ENCODE measurements around the gene ZBTB48. TPM values are rescaled to one million over a fixed set of nuclear protein-coding genes. Genes with fewer than 3 reads are reported as not detected.
A peak's percentile ranks its signal among the peaks of the same experiment; 100 is the strongest.

ZBTB48 gene
- polyA plus RNA-seq, 3 donors, result 13.2 to 94.2 (median 23.0) TPM

DNA sequence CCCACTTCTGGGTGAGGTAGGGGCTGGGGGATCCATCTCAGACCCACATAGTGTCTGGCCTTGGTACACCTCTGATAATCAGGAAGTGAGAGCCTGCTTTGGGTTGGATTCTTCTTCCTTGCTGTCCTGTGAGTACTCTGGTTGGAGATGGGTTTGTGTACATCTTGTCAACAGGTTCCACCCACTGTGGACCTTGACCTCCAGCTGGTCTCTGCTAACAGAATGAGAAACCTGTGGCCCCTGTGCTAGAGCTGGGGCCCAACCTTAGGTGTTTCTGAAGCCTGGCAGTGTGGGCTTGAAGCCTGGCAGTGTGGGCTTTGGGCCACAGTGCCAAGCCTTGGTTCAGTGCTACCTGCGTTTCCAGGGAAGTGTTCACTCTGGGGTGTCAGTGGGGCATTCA lies 2.6 kb downstream of the ZBTB48 start:
- peaks cover 41% of the 10 kb centered on the region for H3K4me1 Mint-ChIP-seq
- Histone ChIP-seq H4K20me1 (ENCODE audit: insufficient read depth, low read length) (peaks cover 64% of the 10 kb centered on the region), H3K9ac (ENCODE audit: insufficient read depth, low read length, poor library complexity, severe bottlenecking) (peak overlapping the region; percentile 16), H2AFZ (ENCODE audit: insufficient read depth, low read depth, low read length, poor library complexity, severe bottlenecking) (no peak overlapping the region), H3K27me3 (ENCODE audit: control insufficient read depth in 2 of 2, insufficient read depth in 2 of 2, low read length in 2 of 2) (no peaks in the 10 kb centered on the region), H3K9me3 (replicated peaks in 1 of 2; ENCODE audit: control insufficient read depth in 1 of 2, insufficient read depth in 1 of 2, low read length in 2 of 2) (no peaks in the 10 kb centered on the region), H3K36me3 (replicated peaks in 1 of 2; ENCODE audit: control insufficient read depth in 1 of 2, insufficient read depth in 2 of 2, low read length in 2 of 2) (peaks cover 15 to 26% of the 10 kb centered on the region in 2 donors), H3K4me1 (ENCODE audit: control insufficient read depth in 1 of 2, insufficient read depth in 2 of 2, low read length in 2 of 2) (peaks cover 33 to 34% of the 10 kb centered on the region in 2 donors), H3K4me2 (replicated peaks; ENCODE audit: extremely low read depth, low read length, poor library complexity, severe bottlenecking) (peak overlapping the region; percentile 88), H3K4me3 (replicated peaks in 1 of 3; ENCODE audit: low read depth in 2 of 3, low read length in 3 of 3) (peak overlapping the region in 1 of 3 experiments; percentile 83), H3K79me2 (ENCODE audit: insufficient read depth, low read length) (peaks cover 49% of the 10 kb centered on the region), H3K27ac (ENCODE audit: low read depth in 1 of 2, low read length in 2 of 2) (peak overlapping the region; percentile 88 to 97)
- peak overlapping the region; percentile 91 to 100 (median 99) for H3K27ac Mint-ChIP-seq
- H3K27me3 Mint-ChIP-seq (ENCODE audit: low read depth in 3 of 3), result peaks cover 0 to 3% (median 0%) of the 10 kb centered on the region in 3 donors
- 100% methylated on average over 1 of the region's 1 CpG for WGBS (ENCODE audit: insufficient coverage)
- peak in 2 of 3 donors; percentile 19 to 36 for DNase-seq
- intact Hi-C loops (cut with micrococcal nuclease), result loop anchor here in 1 of 2 donors (5.0 kb wide), 1 partner anchor 35 kb away; no protein-coding TSS in a partner anchor
- peaks cover 0 to 3% (median 0%) of the 10 kb centered on the region in 7 donors for H3K9me3 Mint-ChIP-seq
- H3K4me3 Mint-ChIP-seq, result peak overlapping the region; percentile 96 to 97
- peaks cover 13 to 17% of the 10 kb centered on the region in 2 donors for H3K36me3 Mint-ChIP-seq
- TF ChIP-seq, protein P1, sequence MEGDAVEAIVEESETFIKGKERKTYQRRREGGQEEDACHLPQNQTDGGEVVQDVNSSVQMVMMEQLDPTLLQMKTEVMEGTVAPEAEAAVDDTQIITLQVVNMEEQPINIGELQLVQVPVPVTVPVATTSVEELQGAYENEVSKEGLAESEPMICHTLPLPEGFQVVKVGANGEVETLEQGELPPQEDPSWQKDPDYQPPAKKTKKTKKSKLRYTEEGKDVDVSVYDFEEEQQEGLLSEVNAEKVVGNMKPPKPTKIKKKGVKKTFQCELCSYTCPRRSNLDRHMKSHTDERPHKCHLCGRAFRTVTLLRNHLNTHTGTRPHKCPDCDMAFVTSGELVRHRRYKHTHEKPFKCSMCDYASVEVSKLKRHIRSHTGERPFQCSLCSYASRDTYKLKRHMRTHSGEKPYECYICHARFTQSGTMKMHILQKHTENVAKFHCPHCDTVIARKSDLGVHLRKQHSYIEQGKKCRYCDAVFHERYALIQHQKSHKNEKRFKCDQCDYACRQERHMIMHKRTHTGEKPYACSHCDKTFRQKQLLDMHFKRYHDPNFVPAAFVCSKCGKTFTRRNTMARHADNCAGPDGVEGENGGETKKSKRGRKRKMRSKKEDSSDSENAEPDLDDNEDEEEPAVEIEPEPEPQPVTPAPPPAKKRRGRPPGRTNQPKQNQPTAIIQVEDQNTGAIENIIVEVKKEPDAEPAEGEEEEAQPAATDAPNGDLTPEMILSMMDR (IDR thresholded peaks at IDR 0.05), result no peak

DNA sequence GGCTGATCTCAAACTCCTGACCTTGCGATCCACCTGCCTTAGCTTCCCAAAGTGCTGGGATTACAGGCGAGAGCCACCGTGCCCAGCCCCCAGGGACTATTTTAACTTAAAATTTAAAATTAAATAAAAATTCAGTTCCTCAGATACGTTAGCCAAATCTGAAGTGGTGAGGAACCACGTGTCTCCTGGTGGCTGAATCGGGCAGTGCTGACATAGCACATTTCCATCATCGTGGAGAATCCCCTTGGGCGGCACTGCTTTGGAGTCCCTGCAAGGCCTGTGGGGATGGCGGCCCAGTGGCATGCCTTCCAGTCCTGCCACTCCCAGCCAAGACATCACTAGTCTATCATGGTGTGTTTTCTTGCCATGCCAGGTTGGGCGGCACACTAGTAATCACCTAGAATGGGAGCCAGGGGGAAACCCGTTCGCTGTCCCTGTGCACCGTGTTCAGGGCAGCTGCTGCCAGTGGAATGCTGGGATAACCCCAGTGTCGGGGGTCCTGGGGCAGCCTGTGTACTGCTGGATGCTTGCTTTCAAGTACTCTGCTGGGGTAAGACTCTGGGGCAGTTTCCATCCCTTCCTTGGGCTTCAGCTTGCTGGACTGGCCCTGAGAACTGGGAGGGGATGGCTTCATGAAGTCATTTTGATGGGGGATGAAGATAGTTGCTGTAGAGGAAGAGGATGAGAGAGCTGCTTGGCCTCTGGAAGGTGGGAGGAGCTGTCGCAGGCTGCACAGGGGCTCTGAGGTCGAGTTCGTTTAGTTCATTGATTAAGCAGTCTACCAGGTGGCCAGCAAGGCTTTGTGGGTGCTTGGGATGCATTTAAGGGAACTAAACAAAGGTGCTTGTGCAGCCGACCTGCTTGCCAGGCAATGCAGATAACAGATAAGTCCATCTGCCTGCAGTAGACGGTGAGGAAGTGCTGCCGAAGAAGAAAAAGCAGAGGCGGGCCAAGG lies 4.6 kb downstream of the ZBTB48 start:
- H3K27ac ChIP-seq (ENCODE audit: low read depth in 1 of 2, low read length in 2 of 2), result no peak overlapping the region
- H3K27me3 ChIP-seq (ENCODE audit: control insufficient read depth in 2 of 2, insufficient read depth in 2 of 2, low read length in 2 of 2), result no peaks in the 10 kb centered on the region
- peaks cover 33 to 38% of the 10 kb centered on the region in 2 donors for H3K4me1 ChIP-seq (ENCODE audit: control insufficient read depth in 1 of 2, insufficient read depth in 2 of 2, low read length in 2 of 2)
- DNase-seq, result peak in 1 of 3 donors; percentile 21
- peaks cover 49% of the 10 kb centered on the region for H3K79me2 ChIP-seq (ENCODE audit: insufficient read depth, low read length)
- Mint-ChIP-seq H3K27me3 (ENCODE audit: low read depth in 3 of 3) (no peaks in the 10 kb centered on the region), H3K4me1 (peaks cover 39% of the 10 kb centered on the region), H3K27ac (peak overlapping the region in 3 of 7 donors; percentile 32 to 57 (median 43)), H3K4me3 (no peak overlapping the region), H3K9me3 (no peaks in the 10 kb centered on the region), H3K36me3 (peaks cover 31 to 37% of the 10 kb centered on the region in 2 donors)
- no peak overlapping the region for H3K4me3 ChIP-seq (replicated peaks in 1 of 3; ENCODE audit: low read depth in 2 of 3, low read length in 3 of 3)
- H4K20me1 ChIP-seq (ENCODE audit: insufficient read depth, low read length), result peaks cover 84% of the 10 kb centered on the region
- TF ChIP-seq, protein P1 (IDR thresholded peaks at IDR 0.05), result no peak
- no peak overlapping the region for H3K4me2 ChIP-seq (replicated peaks; ENCODE audit: extremely low read depth, low read length, poor library complexity, severe bottlenecking)
- intact Hi-C loops (cut with micrococcal nuclease), result loop anchor here in 1 of 2 donors (5.0 kb wide), 1 partner anchor 33 kb away; no protein-coding TSS in a partner anchor
- peaks cover 35 to 46% of the 10 kb centered on the region in 2 donors for H3K36me3 ChIP-seq (replicated peaks in 1 of 2; ENCODE audit: control insufficient read depth in 1 of 2, insufficient read depth in 2 of 2, low read length in 2 of 2)
- 86% methylated on average over 18 of the region's 21 CpGs for WGBS (ENCODE audit: insufficient coverage)
- H3K9me3 ChIP-seq (replicated peaks in 1 of 2; ENCODE audit: control insufficient read depth in 1 of 2, insufficient read depth in 1 of 2, low read length in 2 of 2), result no peaks in the 10 kb centered on the region
- H2AFZ ChIP-seq (ENCODE audit: insufficient read depth, low read depth, low read length, poor library complexity, severe bottlenecking), result no peak overlapping the region
- no peak overlapping the region for H3K9ac ChIP-seq (ENCODE audit: insufficient read depth, low read length, poor library complexity, severe bottlenecking)

All from CD14-positive monocyte (primary cell).